Activated naive CD8-positive, alpha-beta T cell treated with anti-CD3 and anti-CD28 coated beads, Interleukin-2, amount 10 ng/mL, durations not matched to agents 7 days and 5 days (primary cell): Measurements from ENCODE around the gene WWOX. TPM values are rescaled to one million over a fixed set of nuclear protein-coding genes. Genes with fewer than 3 reads are reported as not detected.

ENCODE experiments used
- ATAC-seq: fragments of 150-1000 bp; cut with Tn5 transposase; one replicate; pipeline ENCODE4 v1.10.0; 2021; ENCODE audit warnings: low read depth, moderate library complexity
- POLR2A ChIA-PET: fragments of 350-600 bp; sonication (Branson Sonifier 250); formaldehyde crosslinking; loops from one replicate; lab custom pipeline; 2021; ENCODE audit warnings: antibody characterized with exemption; lab: Charles Lee
- DNase-seq: peaks from one replicate; pipeline ENCODE4 v3.0.0; 2021
- H3K27ac Mint-ChIP-seq: one replicate; pipeline ENCODE4 v1.8.0; 2022; ENCODE audit warnings: mild to moderate bottlenecking, mixed read lengths
- H3K27me3 Mint-ChIP-seq: one replicate; pipeline ENCODE4 v1.8.0; 2022; ENCODE audit warnings: mild to moderate bottlenecking, moderate library complexity, mixed read lengths
- H3K36me3 Mint-ChIP-seq: one replicate; pipeline ENCODE4 v1.8.0; 2021; ENCODE audit warnings: mild to moderate bottlenecking, mixed read lengths
- H3K4me1 Mint-ChIP-seq: one replicate; pipeline ENCODE4 v1.8.0; 2021; ENCODE audit warnings: mixed read lengths
- H3K4me3 Mint-ChIP-seq: one replicate; pipeline ENCODE4 v1.8.0; 2022; ENCODE audit warnings: mild to moderate bottlenecking, moderate library complexity, mixed read lengths
- H3K9me3 Mint-ChIP-seq: one replicate; pipeline ENCODE4 v1.8.0; 2021; ENCODE audit warnings: mixed read lengths
- total RNA-seq, 2 experiments: library from RNA; stranded (reverse); gene quantifications; one replicate each; pipeline ENCODE4 v1.2.3, GENCODE V29; 2021

The WWOX gene
- total RNA-seq, 2 experiments from 2014 or later = 26.8 to 27.7 TPM

DNA sequence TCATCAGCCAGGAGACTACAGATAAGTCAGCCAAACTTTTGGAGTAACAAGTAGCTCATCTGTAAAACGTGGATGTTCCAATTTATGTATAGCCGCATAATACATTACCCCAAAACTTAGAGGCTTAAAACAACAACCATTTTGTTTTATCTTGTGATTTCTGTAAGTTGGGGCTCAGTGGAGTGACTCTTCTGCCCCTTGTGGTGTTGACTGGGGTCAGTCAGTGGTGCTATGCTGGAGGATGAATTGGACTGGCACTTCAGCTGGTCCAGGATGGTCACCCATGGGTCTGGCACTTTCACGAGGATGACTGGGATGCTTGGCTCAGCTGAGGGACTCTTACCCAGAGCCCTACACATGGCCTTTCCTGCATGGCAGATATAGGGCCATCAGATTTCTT lies 172.5 kb downstream of the WWOX start:
- H3K36me3 Mint-ChIP-seq = no peaks in the 10 kb centered on the region
- POLR2A ChIA-PET = no interaction called here

DNA sequence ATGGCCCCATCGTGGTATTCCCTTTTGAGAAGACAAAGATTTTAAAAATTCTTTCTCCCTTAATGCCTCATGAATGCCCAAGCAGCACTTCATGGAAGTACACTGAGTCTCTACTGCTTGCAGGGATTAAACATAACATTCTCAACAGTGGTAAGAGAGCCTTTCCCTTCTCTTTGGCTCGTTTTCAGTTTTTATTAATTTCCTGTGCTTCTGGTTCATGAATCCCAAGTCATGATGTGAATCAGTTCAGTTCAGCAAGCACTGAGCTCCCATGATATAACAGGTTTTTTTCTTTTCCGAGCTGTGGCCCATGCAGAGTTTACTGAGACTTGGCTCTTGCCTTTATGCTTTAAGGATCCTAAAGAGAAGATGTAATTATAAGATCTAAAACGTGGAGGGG lies 175.3 kb downstream of the WWOX start:
- Mint-ChIP-seq H3K27ac (no peak overlapping the region), H3K36me3 (no peaks in the 10 kb centered on the region), H3K4me3 (no peak overlapping the region), H3K9me3 (no peaks in the 10 kb centered on the region), H3K4me1 (no peaks in the 10 kb centered on the region), H3K27me3 (no peaks in the 10 kb centered on the region)
- ATAC-seq (no peak), DNase-seq (no peak)
- POLR2A ChIA-PET = no interaction called here

More for the DNA sequence above, 172.5 kb downstream of the WWOX start:
- no peaks in the 10 kb centered on the region for H3K4me1 Mint-ChIP-seq
- H3K27ac Mint-ChIP-seq = no peak overlapping the region
- H3K9me3 Mint-ChIP-seq = peaks cover under 1% of the 10 kb centered on the region
- no peak for ATAC-seq
- no peak for DNase-seq
- H3K4me3 Mint-ChIP-seq = no peak overlapping the region
- H3K27me3 Mint-ChIP-seq = no peaks in the 10 kb centered on the region

- Mint-ChIP-seq H3K4me3 (no peak overlapping the region), H3K36me3 (peaks cover 2% of the 10 kb centered on the region), H3K27me3 (no peaks in the 10 kb centered on the region), H3K9me3 (no peaks in the 10 kb centered on the region), H3K4me1 (no peaks in the 10 kb centered on the region), H3K27ac (no peak overlapping the region)
- ATAC-seq (no peak), DNase-seq (no peak)
- POLR2A ChIA-PET = no interaction called here
Measured at GRCh38 chr16:78275420-78275819, 176.0 kb downstream of the WWOX start.

GRCh38 chr16:78277321-78278055 lies 178.0 kb downstream of the WWOX start:
- POLR2A ChIA-PET = no interaction called here
- Mint-ChIP-seq H3K9me3 (no peaks in the 10 kb centered on the region), H3K27ac (no peak overlapping the region), H3K36me3 (peaks cover 2% of the 10 kb centered on the region), H3K4me3 (no peak overlapping the region), H3K4me1 (no peaks in the 10 kb centered on the region), H3K27me3 (no peaks in the 10 kb centered on the region)
- DNase-seq = no peak
- ATAC-seq = no peak

- POLR2A ChIA-PET = no interaction called here
- Mint-ChIP-seq H3K27me3 (no peaks in the 10 kb centered on the region), H3K4me3 (no peak overlapping the region), H3K4me1 (no peaks in the 10 kb centered on the region), H3K27ac (no peak overlapping the region), H3K9me3 (no peaks in the 10 kb centered on the region), H3K36me3 (peaks cover 2% of the 10 kb centered on the region)
- DNase-seq = no peak
- ATAC-seq = no peak
Measured at GRCh38 chr16:78278056-78278450, 178.6 kb downstream of the WWOX start.

- H3K27me3 Mint-ChIP-seq = no peaks in the 10 kb centered on the region
- H3K4me3 Mint-ChIP-seq = no peak overlapping the region
- H3K36me3 Mint-ChIP-seq = peaks cover 2% of the 10 kb centered on the region
- POLR2A ChIA-PET = no interaction called here
- DNase-seq (no peak), ATAC-seq (no peak)
- no peaks in the 10 kb centered on the region for H3K4me1 Mint-ChIP-seq
- no peaks in the 10 kb centered on the region for H3K9me3 Mint-ChIP-seq
- no peak overlapping the region for H3K27ac Mint-ChIP-seq
Measured at GRCh38 chr16:78281115-78281514, 181.7 kb downstream of the WWOX start.

GRCh38 chr16:78283548-78284251 lies 184.2 kb downstream of the WWOX start:
- no peak for DNase-seq
- Mint-ChIP-seq H3K27me3 (no peaks in the 10 kb centered on the region), H3K27ac (no peak overlapping the region), H3K36me3 (peaks cover 2% of the 10 kb centered on the region), H3K4me1 (no peaks in the 10 kb centered on the region), H3K4me3 (no peak overlapping the region), H3K9me3 (no peaks in the 10 kb centered on the region)
- ATAC-seq = no peak
- POLR2A ChIA-PET = no interaction called here

GRCh38 chr16:78284326-78284725 lies 184.9 kb downstream of the WWOX start:
- no peaks in the 10 kb centered on the region for H3K27me3 Mint-ChIP-seq
- H3K36me3 Mint-ChIP-seq = peaks cover 2% of the 10 kb centered on the region
- H3K27ac Mint-ChIP-seq = no peak overlapping the region
- no peaks in the 10 kb centered on the region for H3K9me3 Mint-ChIP-seq
- no peak for ATAC-seq
- DNase-seq = no peak
- no peaks in the 10 kb centered on the region for H3K4me1 Mint-ChIP-seq
- POLR2A ChIA-PET = no interaction called here
- no peak overlapping the region for H3K4me3 Mint-ChIP-seq

GRCh38 chr16:78284957-78285434 lies 185.5 kb downstream of the WWOX start:
- Mint-ChIP-seq H3K4me1 (no peaks in the 10 kb centered on the region), H3K27ac (no peak overlapping the region), H3K9me3 (no peaks in the 10 kb centered on the region), H3K36me3 (peaks cover 2% of the 10 kb centered on the region), H3K27me3 (no peaks in the 10 kb centered on the region), H3K4me3 (no peak overlapping the region)
- ATAC-seq = no peak
- no peak for DNase-seq
- POLR2A ChIA-PET = no interaction called here

GRCh38 chr16:78285437-78285922 lies 186.0 kb downstream of the WWOX start:
- Mint-ChIP-seq H3K9me3 (no peaks in the 10 kb centered on the region), H3K4me1 (no peaks in the 10 kb centered on the region), H3K36me3 (no peaks in the 10 kb centered on the region), H3K27ac (no peak overlapping the region), H3K27me3 (no peaks in the 10 kb centered on the region), H3K4me3 (no peak overlapping the region)
- no peak for ATAC-seq
- POLR2A ChIA-PET = no interaction called here
- DNase-seq = no peak

- Mint-ChIP-seq H3K4me3 (no peak overlapping the region), H3K27ac (no peak overlapping the region), H3K9me3 (no peaks in the 10 kb centered on the region), H3K4me1 (no peaks in the 10 kb centered on the region), H3K36me3 (no peaks in the 10 kb centered on the region), H3K27me3 (no peaks in the 10 kb centered on the region)
- ATAC-seq (no peak), DNase-seq (no peak)
- POLR2A ChIA-PET = no interaction called here
Measured at GRCh38 chr16:78286065-78286464, 186.6 kb downstream of the WWOX start.

- ATAC-seq (no peak), DNase-seq (no peak)
- POLR2A ChIA-PET = no interaction called here
- Mint-ChIP-seq H3K4me3 (no peak overlapping the region), H3K27me3 (no peaks in the 10 kb centered on the region), H3K36me3 (no peaks in the 10 kb centered on the region), H3K4me1 (no peaks in the 10 kb centered on the region), H3K9me3 (peaks cover 2% of the 10 kb centered on the region), H3K27ac (no peak overlapping the region)
Measured at GRCh38 chr16:78288888-78289287, 189.4 kb downstream of the WWOX start.

DNA sequence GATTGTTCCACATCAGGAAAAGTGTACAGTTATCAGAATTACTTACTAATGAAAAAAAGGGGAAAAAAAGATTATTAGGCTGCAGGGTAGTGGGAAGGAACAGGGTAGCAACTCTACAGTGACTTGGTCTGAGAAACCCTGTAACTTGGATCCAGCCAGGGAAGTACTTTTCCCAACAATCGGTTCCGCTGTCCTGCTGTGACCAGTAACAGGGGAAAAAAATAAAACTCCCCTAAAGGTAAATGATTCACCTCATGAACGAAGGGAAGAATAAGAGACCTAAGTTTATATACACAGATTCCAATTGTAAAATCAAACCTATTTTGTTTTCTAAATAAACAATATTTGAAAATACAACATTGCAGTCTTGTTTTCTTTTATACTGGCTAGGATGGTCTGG lies 189.9 kb downstream of the WWOX start:
- H3K27me3 Mint-ChIP-seq = no peaks in the 10 kb centered on the region
- POLR2A ChIA-PET = no interaction called here
- H3K4me1 Mint-ChIP-seq = no peaks in the 10 kb centered on the region
- H3K4me3 Mint-ChIP-seq = no peak overlapping the region
- ATAC-seq (no peak), DNase-seq (no peak)
- H3K9me3 Mint-ChIP-seq = peaks cover 2% of the 10 kb centered on the region
- no peak overlapping the region for H3K27ac Mint-ChIP-seq
- H3K36me3 Mint-ChIP-seq = no peaks in the 10 kb centered on the region

GRCh38 chr16:78289844-78290277 lies 190.4 kb downstream of the WWOX start:
- peaks cover 5% of the 10 kb centered on the region for H3K9me3 Mint-ChIP-seq
- DNase-seq (no peak), ATAC-seq (no peak)
- H3K4me3 Mint-ChIP-seq = no peak overlapping the region
- no peaks in the 10 kb centered on the region for H3K4me1 Mint-ChIP-seq
- H3K36me3 Mint-ChIP-seq = no peaks in the 10 kb centered on the region
- H3K27me3 Mint-ChIP-seq = no peaks in the 10 kb centered on the region
- H3K27ac Mint-ChIP-seq = no peak overlapping the region
- POLR2A ChIA-PET = no interaction called here
